ENCODE measurements around the gene PLA2G2D.

PLA2G2D gene

GRCh38 chr1:20083178-20083944 lies 36.0 kb downstream of the PLA2G2D start:
- no peak for DNase-seq

- no peak for DNase-seq
Measured at GRCh38 chr1:20082772-20083171, 36.6 kb downstream of the PLA2G2D start.

DNA sequence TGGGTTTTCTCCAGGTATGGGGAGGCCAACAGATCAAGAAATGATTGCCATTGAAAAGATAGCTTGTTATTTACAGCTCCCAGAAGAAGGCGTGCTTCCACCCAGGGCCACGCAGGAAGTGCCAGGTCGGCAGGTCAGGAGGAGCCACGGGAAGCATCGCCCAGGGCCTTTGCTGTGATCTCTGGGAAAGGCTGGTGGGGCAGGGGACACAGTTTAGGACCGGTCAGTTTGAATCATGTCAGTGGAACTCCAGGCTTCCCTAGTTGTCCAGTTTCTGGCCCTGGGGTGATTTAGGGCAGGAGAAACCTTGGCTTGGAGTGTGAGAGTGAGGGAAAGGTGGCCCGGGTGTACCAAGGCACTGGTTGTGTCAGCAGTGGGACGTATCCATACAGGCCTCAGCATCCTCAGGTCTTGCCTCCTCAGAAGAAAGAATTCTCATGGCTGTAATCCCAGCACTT lies 38.0 kb downstream of the PLA2G2D start:
- no peak for DNase-seq

DNA sequence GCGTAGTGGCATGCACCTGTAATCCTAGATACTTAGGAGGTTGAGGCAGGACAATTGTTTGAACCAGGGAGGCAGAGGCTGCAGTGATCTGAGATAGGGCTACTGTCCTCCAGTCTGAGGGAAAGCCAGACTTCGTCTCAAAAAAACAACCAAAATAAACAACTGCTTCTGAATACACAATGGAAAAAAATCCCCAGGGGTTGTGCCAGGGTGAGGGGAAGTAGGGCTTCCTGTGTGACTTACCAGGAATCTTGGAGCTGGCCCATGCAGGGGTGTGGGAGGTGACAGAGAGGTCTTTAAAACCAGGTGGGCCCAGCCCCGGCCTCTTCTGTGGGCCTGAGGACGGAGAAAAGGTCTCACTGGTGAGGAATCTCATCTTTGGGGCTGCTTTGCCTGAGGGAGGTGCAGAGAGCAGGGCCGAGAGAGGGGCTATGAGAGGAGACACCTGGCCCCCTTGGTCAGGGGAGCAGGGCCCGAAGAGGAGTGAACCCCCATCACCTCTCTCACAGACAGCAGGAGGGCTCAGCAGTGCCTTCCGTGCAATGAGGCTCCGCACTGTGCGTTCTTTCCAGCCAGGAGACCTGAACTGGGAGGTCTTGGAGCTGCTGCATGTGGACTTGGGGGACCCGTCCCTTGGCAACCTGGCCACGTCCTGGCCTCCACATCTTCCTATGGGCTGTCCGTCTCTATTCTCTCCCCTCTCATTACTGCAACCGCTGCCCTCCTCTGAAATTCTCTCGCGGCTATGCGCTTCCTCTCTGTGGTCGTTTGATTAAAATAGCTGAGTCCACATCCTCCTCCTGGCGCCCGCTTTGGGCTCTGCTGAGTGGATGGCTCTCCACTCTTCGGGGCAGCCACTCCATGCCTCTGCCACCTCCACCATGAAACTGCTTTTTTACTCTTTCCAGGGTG lies 38.6 kb downstream of the PLA2G2D start:
- DNase-seq: no peak

- DNase-seq: no peak
Measured at GRCh38 chr1:20079661-20080305, 39.6 kb downstream of the PLA2G2D start.

GRCh38 chr1:20078711-20079110 lies 40.6 kb downstream of the PLA2G2D start:
- no peak for DNase-seq

- DNase-seq: no peak
Measured at GRCh38 chr1:20078171-20078651, 41.1 kb downstream of the PLA2G2D start.

- DNase-seq: no peak
Measured at GRCh38 chr1:20076710-20077461, 42.5 kb downstream of the PLA2G2D start.

- DNase-seq: no peak
Measured at GRCh38 chr1:20076223-20076622, 43.1 kb downstream of the PLA2G2D start.

DNA sequence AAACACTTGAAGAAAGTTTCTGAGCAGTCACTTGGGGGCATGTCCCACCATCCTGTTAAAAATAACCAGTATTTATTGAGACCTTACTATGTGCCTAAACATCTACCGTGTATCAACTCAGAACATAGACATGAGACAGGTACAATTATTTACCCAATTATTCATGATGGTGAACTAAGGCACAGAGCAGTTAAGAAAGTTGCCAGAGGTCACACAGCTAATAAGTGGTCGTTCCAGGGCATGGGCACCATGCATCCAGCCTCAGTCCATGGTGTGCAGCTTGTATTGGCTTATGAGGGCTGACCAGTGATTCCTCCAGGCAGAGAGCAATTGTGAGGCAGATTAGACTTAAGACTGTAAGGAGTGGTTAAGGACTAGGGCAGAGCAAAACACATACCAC lies 44.0 kb downstream of the PLA2G2D start:
- no peak for DNase-seq

DNA sequence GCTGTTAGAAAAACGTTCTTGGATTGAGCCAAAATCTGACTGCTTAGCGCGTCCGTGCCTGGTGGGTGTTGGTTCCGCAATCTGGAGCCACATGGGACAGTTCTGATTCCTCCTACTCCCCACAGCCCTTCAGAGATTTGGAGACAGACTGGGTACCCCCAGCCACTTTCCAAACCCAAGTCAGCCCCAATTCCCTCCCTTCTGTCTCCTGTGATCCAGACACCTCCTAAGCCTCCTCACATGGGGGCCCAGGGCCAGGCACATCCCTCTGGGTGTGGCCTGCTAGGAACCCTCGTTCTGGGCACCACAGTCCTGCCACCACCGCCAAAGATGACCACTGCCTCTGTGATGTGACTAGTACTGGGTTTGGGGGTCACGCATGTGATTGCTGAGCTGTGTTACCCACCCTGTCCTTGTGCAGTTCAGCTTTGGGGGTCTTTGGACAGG lies 44.6 kb downstream of the PLA2G2D start:
- DNase-seq: no peak

GRCh38 chr1:20074055-20074724 lies 45.1 kb downstream of the PLA2G2D start:
- DNase-seq: no peak

DNA sequence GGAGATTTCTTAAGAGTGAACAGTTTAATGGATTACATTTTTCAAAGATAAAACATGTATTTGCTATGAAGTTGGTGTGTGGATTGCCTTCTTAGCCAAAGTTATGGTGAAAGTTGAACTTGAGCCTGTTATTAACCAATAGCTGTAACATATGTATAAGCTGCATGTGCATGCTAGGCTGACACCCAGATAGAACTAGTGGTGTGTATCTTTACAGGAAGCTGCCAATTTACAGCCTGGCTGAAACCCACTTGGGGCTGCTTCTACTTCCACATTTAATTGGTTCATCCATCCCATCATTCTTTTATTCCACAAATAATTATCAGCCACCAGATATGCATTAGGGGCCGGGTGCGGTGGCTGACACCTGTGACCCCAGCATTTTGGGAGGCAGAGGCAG lies 46.1 kb downstream of the PLA2G2D start:
- DNase-seq: no peak

- DNase-seq: no peak
Measured at GRCh38 chr1:20072771-20073170, 46.6 kb downstream of the PLA2G2D start.

DNA sequence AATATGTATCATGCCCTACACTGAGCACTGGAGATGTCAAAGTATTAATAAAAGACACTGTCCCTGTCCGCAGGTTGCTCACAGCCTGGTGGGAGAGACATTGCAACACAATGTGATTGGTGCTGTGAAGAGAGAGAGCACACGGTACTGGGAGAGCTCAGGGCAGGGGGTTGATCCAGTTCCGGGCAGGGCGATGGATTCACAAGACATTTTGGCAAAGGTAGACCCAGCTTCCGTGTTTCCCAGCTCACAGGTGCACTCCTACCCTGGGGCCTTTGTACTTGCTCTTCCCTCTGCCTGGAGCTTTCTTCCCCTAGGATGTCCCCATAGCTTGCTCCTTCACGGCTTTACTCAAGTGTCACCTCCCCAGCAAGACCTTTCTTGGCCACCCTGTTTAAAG lies 47.9 kb downstream of the PLA2G2D start:
- DNase-seq: no peak

- DNase-seq: no peak
Measured at GRCh38 chr1:20070357-20070756, 49.0 kb downstream of the PLA2G2D start.

DNA sequence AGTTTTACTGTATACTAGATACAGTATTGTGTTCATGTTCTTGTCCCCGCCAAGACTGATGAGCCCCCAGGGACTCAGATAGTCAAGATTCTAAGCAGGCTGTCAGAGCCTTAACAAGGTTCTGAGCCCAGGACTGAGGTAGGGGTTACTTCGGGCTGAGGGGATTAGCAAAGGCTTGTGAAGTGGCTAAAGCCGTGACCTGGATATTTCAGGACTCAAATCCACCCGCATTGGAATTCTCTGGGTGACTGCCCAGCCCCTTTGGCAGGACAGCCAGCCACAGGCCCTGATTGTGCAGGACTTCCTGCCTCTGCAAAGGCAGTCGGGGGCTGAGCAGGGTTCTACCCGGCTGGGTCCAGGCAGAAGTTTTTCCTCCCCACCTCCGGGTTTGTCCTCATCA lies 49.5 kb downstream of the PLA2G2D start, which contains the start of gene PLA2G5:
Gene PLA2G5 (plus strand): TSS at position 321 of the 400 bp plus-strand sequence. CDS start 14,637 bp downstream, outside the sequence.
- no peak for DNase-seq

- no peak for DNase-seq
Measured at GRCh38 chr1:20068722-20069121, 50.6 kb downstream of the PLA2G2D start.

GRCh38 chr1:20063861-20064292 lies 55.5 kb downstream of the PLA2G2D start:
- DNase-seq: no peak
